Cardiac muscle cell (in vitro differentiated cells and primary cell): ENCODE measurements around the gene GABPB1. TPM values are rescaled to one million over a fixed set of nuclear protein-coding genes. Genes with fewer than 3 reads are reported as not detected.
A peak's percentile ranks its signal among the peaks of the same experiment; 100 is the strongest.
"Not testable (repeated sequence)": the region's sequence is repeated elsewhere in the genome, so short reads cannot be mapped to it uniquely, and the experiment has no call there.

Experiments
- DNase-seq, 2 donors: peaks; one replicate each; pipeline versions ENCODE4 v3.0.0 to v3.0.0-alpha.2; 2010 to 2017; ENCODE audit warnings: low read depth in 1 of 2, low spot score in 1 of 2
- H3K27ac ChIP-seq: fragments of 200-600 bp; sonication (generic); 2 replicates; pipeline ENCODE4 v1.5.1; 2016
- H3K27me3 ChIP-seq: fragments of 200-600 bp; sonication (generic); 2 replicates; pipeline ENCODE4 v1.6.0; 2016; ENCODE audit warnings: control low read depth
- H3K36me3 ChIP-seq: fragments of 200-600 bp; sonication (generic); 2 replicates; pipeline ENCODE4 v1.5.1; 2016; ENCODE audit warnings: control low read depth
- H3K4me1 ChIP-seq: fragments of 200-600 bp; sonication (generic); 2 replicates; pipeline ENCODE4 v1.8.1; 2017; ENCODE audit warnings: low read depth, mild to moderate bottlenecking, mixed run types
- H3K4me3 ChIP-seq: fragments of 200-600 bp; sonication (generic); 2 replicates; pipeline ENCODE4 v1.5.1; 2016; ENCODE audit warnings: mild to moderate bottlenecking
- H3K9me3 ChIP-seq: fragments of 200-600 bp; sonication (generic); 2 replicates; pipeline ENCODE4 v1.5.1; 2017; ENCODE audit warnings: low read depth, mild to moderate bottlenecking, control low read depth
- polyA plus RNA-seq: library from polyadenylated mRNA; unstranded; fragments of >200 nt; fragmentation: Nextera tagmentation; extraction: Ambion mirVana; gene quantifications from 2 replicates; pipeline ENCODE4 v1.2.1, GENCODE V29; 2016
- total RNA-seq: library from RNA; depleted of rRNA; stranded (reverse); fragments of >200 nt; gene quantifications from 2 replicates; pipeline ENCODE4 v1.2.3, GENCODE V29; 2016
- TF ChIP-seq, protein P1 (sequence below): IDR thresholded peaks from 2 replicates; pipeline ENCODE4 v1.5.1; 2012; ENCODE audit warnings: low read depth, mild to moderate bottlenecking, low read length

Gene GABPB1
- 22.3 and 25.5 TPM in 2 replicates for total RNA-seq
- polyA plus RNA-seq: 12.5 and 15.3 TPM in 2 replicates

DNA sequence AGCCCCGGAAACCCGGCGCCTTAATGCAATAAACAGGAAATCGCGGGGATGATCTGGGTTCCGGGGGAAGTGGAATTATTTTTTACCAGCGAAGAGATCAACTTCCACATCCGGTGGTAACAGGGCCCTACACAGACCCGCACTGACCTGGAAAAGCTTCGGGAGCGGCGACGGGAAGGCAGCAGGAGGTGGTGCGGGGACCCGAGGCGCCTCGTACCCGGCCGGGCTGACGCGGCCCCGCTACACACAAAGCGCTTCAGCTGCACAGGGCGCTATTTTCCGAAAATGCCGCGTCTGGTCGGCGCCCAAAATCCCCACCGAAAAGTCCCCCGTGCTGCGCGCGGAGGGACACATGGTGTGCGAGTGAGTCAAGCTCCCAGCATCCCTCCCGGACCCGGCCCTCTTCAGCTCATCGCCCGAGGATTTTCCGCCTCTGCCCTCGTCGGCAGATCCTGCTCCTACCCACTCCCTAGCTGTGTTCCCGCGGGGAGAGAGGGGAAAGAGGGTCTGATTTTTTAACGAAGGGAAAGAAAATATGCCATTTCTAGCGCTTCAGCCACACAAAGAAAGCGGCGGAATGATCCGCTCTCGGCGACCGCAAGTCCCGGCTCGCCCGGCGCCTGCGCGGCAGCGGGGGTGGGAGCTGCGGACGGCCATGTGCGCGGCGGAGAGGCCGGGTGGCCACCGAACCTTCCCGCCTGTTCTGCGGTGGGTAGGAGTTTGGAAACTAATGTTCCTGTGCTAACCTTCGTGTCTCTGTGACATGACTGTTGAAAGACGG, at the start of gene GABPB1:
Gene GABPB1 (minus strand): TSS at position 361 of the 781 bp plus-strand sequence. CDS start 45,400 bp downstream, outside the sequence.
- peak within 1 kb of the TSS; percentile 95 for H3K27ac ChIP-seq
- DNase-seq: peak; percentile 91 to 97
- no peaks in the 10 kb centered on the region for H3K36me3 ChIP-seq
- TF ChIP-seq, protein P1, sequence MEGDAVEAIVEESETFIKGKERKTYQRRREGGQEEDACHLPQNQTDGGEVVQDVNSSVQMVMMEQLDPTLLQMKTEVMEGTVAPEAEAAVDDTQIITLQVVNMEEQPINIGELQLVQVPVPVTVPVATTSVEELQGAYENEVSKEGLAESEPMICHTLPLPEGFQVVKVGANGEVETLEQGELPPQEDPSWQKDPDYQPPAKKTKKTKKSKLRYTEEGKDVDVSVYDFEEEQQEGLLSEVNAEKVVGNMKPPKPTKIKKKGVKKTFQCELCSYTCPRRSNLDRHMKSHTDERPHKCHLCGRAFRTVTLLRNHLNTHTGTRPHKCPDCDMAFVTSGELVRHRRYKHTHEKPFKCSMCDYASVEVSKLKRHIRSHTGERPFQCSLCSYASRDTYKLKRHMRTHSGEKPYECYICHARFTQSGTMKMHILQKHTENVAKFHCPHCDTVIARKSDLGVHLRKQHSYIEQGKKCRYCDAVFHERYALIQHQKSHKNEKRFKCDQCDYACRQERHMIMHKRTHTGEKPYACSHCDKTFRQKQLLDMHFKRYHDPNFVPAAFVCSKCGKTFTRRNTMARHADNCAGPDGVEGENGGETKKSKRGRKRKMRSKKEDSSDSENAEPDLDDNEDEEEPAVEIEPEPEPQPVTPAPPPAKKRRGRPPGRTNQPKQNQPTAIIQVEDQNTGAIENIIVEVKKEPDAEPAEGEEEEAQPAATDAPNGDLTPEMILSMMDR: no peak
- no peaks in the 10 kb centered on the region for H3K27me3 ChIP-seq
- H3K9me3 ChIP-seq: no peaks in the 10 kb centered on the region
- peaks cover 16% of the 10 kb centered on the region for H3K4me1 ChIP-seq
- peak within 1 kb of the TSS; percentile 79 for H3K4me3 ChIP-seq

DNA sequence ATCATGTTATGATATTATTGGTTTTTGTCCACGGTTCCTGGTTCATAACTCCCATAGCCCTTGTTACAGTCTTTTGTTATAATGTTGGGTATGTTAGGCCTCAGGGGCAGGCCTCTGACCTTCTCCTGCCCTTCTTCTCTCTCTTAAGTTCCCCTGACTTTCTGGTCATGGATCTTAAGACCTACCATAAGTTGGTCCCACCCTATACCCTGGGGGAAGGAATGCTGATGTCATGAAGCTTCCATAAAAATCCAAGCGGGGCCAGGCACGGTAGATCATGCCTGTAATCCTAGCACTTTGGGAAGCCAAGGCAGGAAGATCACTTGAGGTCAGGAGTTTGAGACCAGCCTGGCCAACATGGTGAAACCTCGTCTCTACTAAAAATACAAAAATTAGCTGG, 36.6 kb upstream of the GABPB1 start:
- DNase-seq, H3K4me1 ChIP-seq, H3K4me3 ChIP-seq, H3K9me3 ChIP-seq, H3K36me3 ChIP-seq, H3K27me3 ChIP-seq, H3K27ac ChIP-seq: not testable (repeated sequence)

DNA sequence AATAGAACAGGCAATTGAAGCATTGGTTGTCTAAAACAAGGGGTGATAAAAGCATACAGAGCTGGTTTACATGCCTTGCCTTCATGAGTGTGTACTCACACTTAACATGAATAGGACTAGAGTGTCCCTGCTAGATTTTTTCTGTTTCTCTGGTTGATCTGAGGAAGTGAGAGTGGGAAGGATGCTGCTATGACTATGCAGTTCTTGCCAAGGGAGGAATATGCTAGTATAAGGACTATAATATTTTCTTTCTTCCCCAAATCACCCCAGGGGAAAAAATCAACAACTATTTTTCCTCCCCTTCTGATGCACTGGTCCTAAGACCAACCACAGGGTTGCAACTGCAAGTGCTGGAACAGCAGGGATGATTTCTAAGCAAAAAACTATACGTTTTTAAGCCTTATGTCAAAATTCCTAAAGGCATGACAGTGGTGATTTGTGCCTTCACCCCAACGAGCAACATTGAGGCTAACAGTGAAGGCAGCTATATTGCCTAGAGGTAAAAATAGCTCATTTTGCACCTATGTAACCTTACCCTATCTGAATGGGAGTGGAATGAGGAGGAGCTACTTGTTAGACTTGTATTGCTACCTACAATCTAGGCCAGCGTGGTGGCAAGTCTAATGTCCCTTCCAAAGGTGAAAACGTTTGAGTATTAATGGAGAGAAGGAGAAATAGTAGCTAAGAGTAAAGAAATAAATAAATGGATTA, 35.7 kb upstream of the GABPB1 start:
- Histone ChIP-seq H3K4me1 (no peaks in the 10 kb centered on the region), H3K27me3 (no peaks in the 10 kb centered on the region), H3K27ac (no peak overlapping the region), H3K9me3 (no peaks in the 10 kb centered on the region), H3K36me3 (no peaks in the 10 kb centered on the region), H3K4me3 (no peak overlapping the region)
- DNase-seq: no peak
- TF ChIP-seq, protein P1: no peak

DNA sequence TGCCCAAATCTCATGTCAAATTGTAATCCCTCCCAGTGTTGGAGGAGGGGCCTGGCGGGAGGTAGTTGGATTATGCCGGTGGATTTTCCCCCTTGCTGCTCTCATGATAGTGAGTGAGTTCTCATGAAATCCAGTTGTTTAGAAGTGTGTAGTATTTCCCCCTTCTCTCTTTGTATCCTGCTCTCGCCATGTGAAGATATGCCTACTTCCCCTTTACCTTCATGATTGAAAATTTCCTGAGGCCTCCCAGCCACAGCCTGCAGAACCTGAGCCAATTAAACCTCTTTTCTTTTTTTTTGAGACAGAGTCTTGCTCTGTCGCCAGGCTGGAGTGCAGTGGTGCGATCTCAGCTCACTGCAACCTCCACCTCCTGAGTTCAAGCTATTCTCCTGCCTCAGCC, 27.4 kb upstream of the GABPB1 start:
- H3K9me3 ChIP-seq: not testable (repeated sequence)

DNA sequence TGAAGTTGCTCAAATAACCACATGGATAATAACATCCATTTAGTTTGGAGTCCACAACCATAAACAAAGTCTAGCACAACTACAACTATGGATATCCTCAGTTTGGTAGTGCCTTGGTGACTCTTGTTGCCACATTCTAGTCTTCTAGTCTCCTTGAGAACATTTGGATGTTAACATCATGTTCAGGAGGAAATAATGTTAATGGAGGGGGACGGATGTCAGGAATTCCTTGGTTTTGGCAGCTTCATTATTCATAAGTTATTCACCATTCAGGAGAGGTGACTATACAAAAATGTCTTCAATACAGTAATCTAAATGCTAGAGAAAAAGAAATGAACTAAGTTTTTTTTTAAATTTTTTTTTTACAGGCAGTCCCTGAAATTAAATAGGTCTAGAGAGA, 26.4 kb upstream of the GABPB1 start:
- TF ChIP-seq, protein P1: no peak
- DNase-seq: no peak

More for the DNA sequence above, 27.4 kb upstream of the GABPB1 start:
- H3K27me3 ChIP-seq, H3K27ac ChIP-seq, DNase-seq, H3K36me3 ChIP-seq, H3K4me1 ChIP-seq, H3K4me3 ChIP-seq: not testable (repeated sequence)

DNA sequence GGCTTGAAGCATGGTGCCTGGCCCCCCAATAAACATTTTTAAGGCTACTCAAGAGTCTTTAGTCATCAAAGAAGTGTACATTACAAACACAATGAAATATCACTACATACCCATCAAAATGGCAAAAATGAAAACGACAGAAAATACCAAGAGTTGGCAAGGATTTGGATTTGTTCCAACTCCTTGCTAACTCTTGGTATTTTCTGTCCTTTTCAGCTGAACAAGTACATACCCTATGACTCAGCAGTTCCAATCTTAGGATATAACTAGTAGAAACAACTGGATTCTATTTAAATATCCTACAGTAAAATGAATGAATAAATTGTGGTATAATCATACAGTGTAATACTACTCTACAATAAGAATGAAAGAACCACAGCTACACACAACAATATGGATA, 25.1 kb upstream of the GABPB1 start:
- Histone ChIP-seq H3K36me3 (no peaks in the 10 kb centered on the region), H3K27ac (no peak overlapping the region), H3K9me3 (no peaks in the 10 kb centered on the region), H3K27me3 (no peaks in the 10 kb centered on the region), H3K4me1 (no peaks in the 10 kb centered on the region), H3K4me3 (no peak overlapping the region)
- TF ChIP-seq, protein P1: no peak
- DNase-seq: peak in 1 of 2 donors; percentile 32

More for the DNA sequence above, 26.4 kb upstream of the GABPB1 start:
- H3K36me3 ChIP-seq: no peaks in the 10 kb centered on the region
- no peaks in the 10 kb centered on the region for H3K27me3 ChIP-seq
- no peak overlapping the region for H3K27ac ChIP-seq
- H3K4me1 ChIP-seq: no peaks in the 10 kb centered on the region
- no peaks in the 10 kb centered on the region for H3K9me3 ChIP-seq
- no peak overlapping the region for H3K4me3 ChIP-seq

DNA sequence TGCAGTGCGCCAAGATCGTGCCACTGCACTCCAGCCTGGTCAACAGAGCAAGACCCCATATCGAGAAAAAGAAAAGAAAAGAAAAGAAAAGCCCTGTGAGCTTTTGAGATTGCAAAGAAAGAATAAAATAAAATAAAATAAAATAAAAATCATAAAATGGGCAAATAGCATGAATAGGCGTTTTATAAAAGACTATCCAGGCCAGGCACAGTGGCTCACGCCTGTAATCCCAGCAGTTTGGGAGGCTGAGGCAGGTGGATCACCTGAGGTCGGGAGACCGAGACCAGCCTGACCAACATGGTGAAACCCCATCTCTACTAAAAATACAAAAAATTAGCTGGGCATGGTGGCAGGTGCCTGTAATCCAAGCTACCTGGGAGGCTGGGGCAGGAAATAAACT, 24.4 kb upstream of the GABPB1 start:
- not testable (repeated sequence) for H3K4me1 ChIP-seq, H3K4me3 ChIP-seq, H3K9me3 ChIP-seq, H3K27me3 ChIP-seq, H3K36me3 ChIP-seq, DNase-seq, H3K27ac ChIP-seq
